ENCODE data around the gene RASGEF1C. TPM values are rescaled to one million over a fixed set of nuclear protein-coding genes. Genes with fewer than 3 reads are reported as not detected.

RASGEF1C gene
- total RNA-seq, 4 donors from 2014 or later: 0.38 to 0.51 TPM; not detected in 2

- no peak for TF ChIP-seq CTCF (IDR thresholded peaks at IDR 0.05; ENCODE audit: low read depth)
These were observed 2.7 kb upstream of the RASGEF1C start for GRCh38 chr5:180211761-180212035.

GRCh38 chr5:180210961-180211760 is 2.1 kb upstream of the RASGEF1C start:
- no peak for TF ChIP-seq CTCF (IDR thresholded peaks at IDR 0.05; ENCODE audit: low read depth)

GRCh38 chr5:180208435-180209081 is 453 bp downstream of the RASGEF1C start:
- no peak for TF ChIP-seq CTCF (IDR thresholded peaks at IDR 0.05; ENCODE audit: low read depth)

- no peak for TF ChIP-seq CTCF (IDR thresholded peaks at IDR 0.05; ENCODE audit: low read depth)
These were observed 975 bp downstream of the RASGEF1C start for GRCh38 chr5:180208038-180208434.

GRCh38 chr5:180207593-180207992 is 1.4 kb downstream of the RASGEF1C start:
- no peak for TF ChIP-seq CTCF (IDR thresholded peaks at IDR 0.05; ENCODE audit: low read depth)

GRCh38 chr5:180206993-180207392 is 2.0 kb downstream of the RASGEF1C start:
- TF ChIP-seq CTCF (IDR thresholded peaks at IDR 0.05; ENCODE audit: low read depth): no peak

- no peak for TF ChIP-seq CTCF (IDR thresholded peaks at IDR 0.05; ENCODE audit: low read depth)
These were observed 3.1 kb downstream of the RASGEF1C start for GRCh38 chr5:180205916-180206315.

Data from subcutaneous adipose tissue (tissue), 4 donors.